Peyer's patch (tissue), 4 donors: ENCODE results near the gene YY2.

Source experiments
- CTCF ChIP-seq, 6 experiments: fragments of 450-650 bp in 4 of 6; fragments of 200-600 bp in 2 of 6; sonication (generic) in 1 of 6; IDR thresholded peaks; one replicate each; pipeline ENCODE4 v1.5.1; 2017 to 2019; ENCODE audit warnings: antibody characterized with exemption in 6 of 6, mild to moderate bottlenecking in 3 of 6, moderate library complexity in 1 of 6
- POLR2A ChIP-seq, 2 donors: fragments of 450-650 bp; IDR thresholded peaks; one replicate each; pipeline ENCODE4 v1.5.1; 2017; ENCODE audit warnings: antibody characterized with exemption in 2 of 2, mild to moderate bottlenecking in 2 of 2, moderate library complexity in 2 of 2

- no peak for TF ChIP-seq CTCF (IDR thresholded peaks at IDR 0.05)
- no peak for TF ChIP-seq POLR2A (IDR thresholded peaks at IDR 0.05)
Measured at GRCh38 chrX:21831496-21831895, 24.3 kb upstream of the YY2 start.
